Stimulated activated CD8-positive, alpha-beta memory T cell treated with anti-CD3 and anti-CD28 coated beads, Interleukin-15, amount 100 ng/mL, for 1 hour (primary cell): ENCODE data around the gene UBE2L3.
"Not testable (repeated sequence)": the region's sequence is repeated elsewhere in the genome, so short reads cannot be mapped to it uniquely, and the experiment has no call there.

Source experiments
- DNase-seq: peaks from one replicate; pipeline ENCODE4 v3.0.0-alpha.2; 2020; ENCODE audit warnings: low read depth

Gene UBE2L3

GRCh38 chr22:21571679-21572078 lies 4.2 kb downstream of the UBE2L3 start:
- DNase-seq: no peak

- no peak for DNase-seq
Measured at GRCh38 chr22:21573293-21573734, 5.8 kb downstream of the UBE2L3 start.

GRCh38 chr22:21573750-21574494 lies 6.4 kb downstream of the UBE2L3 start:
- no peak for DNase-seq

- DNase-seq: no peak
Measured at GRCh38 chr22:21579474-21579851, 11.9 kb downstream of the UBE2L3 start.

DNA sequence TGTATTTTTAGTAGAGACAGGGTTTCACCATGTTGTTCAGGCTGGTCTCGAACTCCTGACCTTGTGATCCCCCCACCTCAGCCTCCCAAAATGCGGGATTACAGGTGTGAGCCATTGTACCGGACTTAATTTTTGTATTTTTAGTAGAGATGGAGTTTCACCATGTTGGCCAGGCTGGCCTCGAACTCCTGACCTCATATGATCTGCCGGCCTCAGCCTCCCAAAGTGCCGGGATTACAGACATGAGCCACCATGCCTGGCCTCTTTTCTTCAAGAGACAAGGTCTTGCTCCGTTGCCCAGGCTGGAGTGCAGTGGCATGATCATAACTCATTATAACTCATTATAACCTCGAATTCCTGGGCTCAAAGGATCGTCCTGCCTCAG lies 13.1 kb downstream of the UBE2L3 start:
- not testable (repeated sequence) for DNase-seq

DNA sequence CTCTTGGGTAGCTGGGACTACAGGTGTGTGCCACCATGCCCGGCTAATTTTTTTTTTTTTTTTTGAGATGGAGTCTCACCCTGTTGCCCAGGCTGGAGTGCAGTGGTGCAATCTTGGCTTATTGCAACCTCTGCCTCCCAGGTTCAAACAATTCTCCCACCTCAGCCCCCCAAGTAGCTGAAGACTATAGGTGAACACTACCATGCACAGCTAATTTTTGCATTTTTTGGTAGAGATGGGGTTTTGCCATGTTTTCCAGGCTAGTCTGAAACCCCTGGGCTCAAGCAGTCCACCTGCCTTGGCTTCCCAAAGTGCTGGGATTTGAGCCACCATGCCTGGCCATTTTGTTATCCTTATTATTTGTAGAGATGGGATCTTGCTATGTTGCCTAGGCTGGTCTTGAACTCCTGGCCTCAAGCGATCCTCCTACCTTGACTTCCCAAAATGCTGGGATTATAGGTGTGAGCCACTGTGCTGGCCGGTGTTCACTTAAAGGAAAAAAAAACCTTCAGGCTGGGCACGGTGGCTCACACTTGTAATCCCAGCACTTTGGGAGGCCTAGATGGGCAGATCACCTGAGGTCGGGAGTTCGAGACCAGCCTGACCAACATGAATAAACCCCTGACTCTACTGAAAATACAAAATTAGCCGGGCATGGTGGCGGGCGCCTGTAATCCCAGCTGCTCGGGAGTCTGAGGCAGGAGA lies 13.6 kb downstream of the UBE2L3 start:
- not testable (repeated sequence) for DNase-seq

- no peak for DNase-seq
Measured at GRCh38 chr22:21582801-21583740, 15.6 kb downstream of the UBE2L3 start.

GRCh38 chr22:21585389-21585788 lies 17.9 kb downstream of the UBE2L3 start:
- no peak for DNase-seq

DNA sequence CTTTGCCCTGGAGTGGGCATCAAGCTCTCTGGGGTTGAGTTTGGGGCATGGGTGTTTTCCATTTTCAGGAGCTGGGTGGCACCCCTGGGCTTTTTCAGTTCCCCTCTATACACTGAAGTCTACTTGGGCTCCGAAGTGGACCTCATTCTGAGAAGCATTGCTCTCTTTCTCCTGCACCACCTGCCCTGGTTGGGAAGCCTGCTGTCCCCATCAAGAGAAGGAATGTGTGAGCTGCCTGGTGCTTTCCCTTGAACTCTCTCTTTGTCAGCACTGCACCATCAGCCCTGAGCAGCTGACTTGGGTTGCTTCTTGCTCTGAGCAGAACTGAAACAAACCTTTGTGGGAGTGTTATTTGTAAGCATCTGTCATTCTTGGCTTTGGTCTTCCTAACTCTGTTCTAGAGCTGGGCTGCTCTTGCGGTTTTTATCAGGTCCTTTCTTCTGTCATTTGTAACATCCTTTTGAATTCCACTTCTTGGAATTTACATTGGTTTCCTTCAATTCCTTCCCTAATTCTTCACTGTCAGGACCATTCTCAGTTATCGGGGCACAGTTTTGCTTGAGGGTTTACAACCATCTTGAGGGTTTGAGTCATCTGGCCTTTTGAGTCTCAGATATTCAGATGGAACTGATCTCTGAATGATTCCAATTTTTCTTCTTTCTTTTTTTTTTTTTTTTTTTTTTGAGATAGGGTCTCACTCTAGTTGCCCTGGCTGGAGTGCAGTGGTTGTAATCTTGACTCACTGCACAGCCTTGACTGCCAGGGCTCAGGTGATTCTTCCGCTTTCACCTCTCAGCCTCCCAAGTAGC lies 20.5 kb downstream of the UBE2L3 start:
- no peak for DNase-seq

DNA sequence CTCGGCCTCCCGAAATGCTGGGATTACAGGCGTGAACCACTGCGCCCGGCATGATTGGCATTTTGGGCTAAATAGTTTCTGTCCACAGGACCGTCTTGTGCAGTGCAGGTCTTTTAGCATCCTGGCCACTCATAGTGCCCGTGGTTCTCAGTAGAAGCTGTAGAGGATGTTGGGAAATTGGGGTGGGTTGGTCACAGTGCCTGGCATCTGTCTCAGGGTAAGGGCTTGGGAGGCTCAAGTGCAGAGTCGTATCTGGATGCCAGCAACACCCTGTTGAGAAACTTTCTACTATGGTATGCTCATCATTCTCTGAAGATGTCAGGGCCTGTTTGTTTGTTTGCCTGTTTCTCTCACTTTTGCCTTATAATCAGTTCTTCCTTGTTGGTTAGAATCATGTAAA lies 21.9 kb downstream of the UBE2L3 start:
- DNase-seq: no peak

GRCh38 chr22:21590809-21591641 lies 23.5 kb downstream of the UBE2L3 start:
- DNase-seq: no peak

DNA sequence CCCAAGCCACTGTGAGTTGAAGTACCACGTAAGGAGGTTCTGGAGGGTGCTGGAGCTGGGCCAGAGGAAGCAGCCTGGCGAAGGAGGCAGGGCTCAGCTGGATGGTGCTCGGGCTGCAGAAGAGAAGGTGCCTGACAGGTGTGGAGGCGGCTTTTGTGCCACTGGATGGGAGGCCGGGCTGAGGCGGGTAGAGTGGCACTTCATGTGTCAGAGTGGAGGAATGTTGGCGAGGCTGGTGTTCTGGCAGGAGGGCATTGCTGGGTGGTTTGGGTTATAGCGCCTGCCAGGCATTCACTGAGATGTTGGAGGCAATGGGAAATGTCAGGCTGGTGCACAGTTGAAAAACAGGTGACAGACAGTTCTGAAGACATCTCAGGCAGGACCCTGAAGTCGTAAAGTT lies 24.2 kb downstream of the UBE2L3 start:
- no peak for DNase-seq

DNA sequence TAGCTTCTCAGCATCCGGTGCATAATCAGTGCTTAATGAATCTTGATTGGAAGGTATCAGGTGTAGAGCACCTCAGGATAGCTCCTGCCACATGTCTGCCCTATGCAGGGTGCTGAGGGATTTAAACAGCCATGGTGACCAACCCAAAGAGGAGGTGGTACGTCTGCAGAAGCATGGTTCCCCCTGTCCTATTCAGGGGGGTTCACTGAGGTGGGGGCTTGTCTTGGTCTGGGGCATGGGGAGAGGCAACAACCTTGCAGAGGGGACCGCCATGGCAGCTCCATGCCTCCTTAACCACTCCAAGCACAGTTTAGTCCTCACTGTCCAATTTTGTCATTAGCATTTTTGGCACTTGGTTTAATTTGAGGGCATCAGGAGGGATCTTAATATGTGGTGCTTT lies 24.9 kb downstream of the UBE2L3 start:
- no peak for DNase-seq

DNA sequence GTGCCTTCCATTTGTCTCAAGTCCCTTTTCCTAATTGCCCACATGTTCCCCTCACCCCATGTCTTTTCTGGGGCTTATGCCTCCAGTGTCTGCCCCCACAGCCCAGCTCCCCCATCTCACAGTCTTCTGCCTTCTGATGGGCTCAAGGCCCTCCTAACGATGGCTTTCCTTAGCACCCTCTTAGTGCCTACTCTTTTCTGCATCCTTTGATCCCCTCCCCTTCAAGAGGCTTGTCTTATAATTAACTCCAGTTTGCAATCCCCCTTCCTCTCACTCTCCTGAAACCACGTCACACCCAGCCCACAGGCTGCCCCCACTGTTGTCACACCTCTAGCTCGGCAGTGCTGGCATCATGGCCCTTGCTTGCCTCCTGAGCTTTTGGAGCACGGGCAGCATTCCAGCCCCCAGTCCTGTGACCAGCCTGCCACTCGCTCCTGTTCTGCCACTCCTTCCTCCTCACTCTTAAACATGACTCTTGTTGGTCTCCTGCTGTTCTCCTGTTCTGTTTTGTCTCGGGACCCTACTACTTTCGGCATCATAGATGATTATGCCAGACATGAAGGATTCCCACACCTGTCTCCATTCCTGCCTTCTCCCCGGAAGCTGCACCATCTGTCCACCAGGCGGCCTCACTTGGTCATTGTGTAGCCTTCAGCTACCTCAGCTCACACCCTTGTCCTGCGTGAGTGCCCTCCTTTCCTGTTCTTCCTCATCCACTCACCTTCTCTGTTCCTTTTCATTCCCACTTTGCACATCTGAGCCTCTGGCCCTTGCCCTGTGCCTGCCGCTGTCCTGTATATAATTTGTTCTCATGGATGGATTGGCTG lies 26.1 kb downstream of the UBE2L3 start:
- DNase-seq: no peak

- no peak for DNase-seq
Measured at GRCh38 chr22:21594865-21595452, 27.4 kb downstream of the UBE2L3 start.

GRCh38 chr22:21596356-21597135 lies 29.0 kb downstream of the UBE2L3 start:
- DNase-seq: not testable (repeated sequence)

DNA sequence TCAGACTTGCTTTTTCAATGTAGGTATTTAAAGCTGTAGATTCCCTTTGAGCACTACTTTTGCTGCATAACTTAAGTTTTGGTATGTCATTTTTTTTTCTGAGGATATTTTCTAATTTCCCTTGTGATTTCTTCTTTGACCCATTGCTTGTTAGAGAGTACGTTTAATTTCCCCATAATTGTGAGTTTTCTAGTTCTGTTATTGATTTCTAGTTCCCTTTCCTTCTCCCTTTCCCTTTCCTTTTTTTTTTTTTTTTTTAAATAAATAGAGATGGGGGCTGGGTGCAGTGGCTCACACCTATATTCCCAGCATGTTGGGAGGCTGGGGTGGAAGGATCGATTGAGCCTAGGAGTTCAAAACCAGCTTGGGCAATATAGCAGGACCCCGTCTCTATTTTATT lies 30.8 kb downstream of the UBE2L3 start:
- no peak for DNase-seq

DNA sequence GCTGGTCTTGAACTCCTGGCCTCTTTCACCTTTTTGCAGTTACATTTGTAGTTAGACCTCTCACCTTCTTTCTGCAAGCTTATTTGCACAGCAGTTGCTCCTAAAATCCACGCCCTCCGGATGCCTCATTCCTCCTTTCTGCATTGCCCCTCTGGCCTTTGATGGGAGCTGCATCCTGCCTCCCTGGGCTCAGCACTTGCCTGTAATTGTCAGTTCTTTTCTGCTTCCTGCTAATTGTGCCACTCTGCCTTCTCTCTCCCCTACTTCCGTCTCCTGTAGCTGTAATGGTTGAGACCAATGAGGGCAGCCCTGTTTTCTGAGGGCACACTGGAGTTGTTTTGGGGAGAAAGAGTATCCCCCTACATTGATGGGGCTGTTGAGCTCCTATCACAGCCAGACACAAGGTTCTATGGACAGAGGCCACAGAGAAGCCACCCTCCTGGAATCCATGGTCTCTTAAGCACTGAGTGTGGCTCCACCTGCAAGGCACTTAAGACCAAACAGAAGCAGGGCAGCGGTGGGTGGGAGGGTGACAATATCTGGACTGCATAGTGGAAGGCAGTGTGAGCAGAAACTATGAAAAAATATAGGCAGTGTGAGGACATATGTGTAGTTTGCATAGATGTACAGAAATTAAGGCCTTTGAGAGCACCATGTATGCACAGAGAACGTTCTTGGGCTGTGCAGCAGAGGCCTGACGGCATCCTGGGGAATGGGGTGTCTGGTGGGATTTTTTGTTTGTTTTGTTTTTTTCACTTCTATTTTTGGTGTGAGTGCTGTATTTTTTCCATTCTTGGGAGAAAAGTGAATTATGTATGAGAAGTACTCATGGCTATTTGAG lies 31.8 kb downstream of the UBE2L3 start:
- no peak for DNase-seq
